ENCODE data around the gene ZNF362.
"Not testable (repeated sequence)": the region's sequence is repeated elsewhere in the genome, so short reads cannot be mapped to it uniquely, and the experiment has no call there.

Gene ZNF362, protein sequence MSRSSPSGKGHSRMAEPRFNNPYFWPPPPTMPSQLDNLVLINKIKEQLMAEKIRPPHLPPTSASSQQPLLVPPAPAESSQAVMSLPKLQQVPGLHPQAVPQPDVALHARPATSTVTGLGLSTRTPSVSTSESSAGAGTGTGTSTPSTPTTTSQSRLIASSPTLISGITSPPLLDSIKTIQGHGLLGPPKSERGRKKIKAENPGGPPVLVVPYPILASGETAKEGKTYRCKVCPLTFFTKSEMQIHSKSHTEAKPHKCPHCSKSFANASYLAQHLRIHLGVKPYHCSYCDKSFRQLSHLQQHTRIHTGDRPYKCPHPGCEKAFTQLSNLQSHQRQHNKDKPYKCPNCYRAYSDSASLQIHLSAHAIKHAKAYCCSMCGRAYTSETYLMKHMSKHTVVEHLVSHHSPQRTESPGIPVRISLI

DNA sequence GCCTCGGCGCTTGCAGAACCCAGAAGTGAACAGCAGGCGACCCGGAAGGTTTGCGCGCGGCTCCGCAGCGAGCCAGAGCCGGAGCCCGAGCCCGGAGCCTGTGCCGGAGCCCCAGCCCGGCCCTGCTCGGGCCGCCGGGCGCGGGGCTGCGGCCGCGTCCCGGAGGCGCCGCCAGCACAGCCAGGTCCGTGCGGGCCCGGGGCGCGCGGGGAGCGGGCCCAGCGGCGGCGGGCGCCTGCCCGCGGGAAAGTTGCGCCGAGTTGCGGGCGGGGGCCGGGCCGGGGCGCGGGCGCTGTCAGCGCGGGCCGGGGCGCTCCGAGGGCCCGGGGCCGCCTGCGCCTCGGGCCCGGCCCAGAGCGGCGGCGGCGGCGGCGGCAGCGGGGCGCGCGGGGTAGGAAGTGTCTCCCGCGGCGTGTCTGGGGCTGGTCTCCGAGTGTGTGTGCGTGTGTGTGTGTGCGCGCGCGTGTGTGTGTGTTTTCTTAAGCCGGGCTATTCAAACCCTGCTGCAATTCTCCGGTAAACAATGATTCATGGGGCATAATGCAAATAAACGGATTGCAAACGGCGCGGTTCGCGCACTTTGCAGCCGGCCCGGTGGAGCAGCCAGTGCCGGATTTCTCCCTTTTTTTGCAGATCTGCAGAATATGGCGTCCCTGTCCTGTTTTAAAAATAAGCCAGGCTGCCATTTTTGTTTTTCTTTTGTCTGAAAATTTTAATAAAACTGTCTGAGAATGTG, at the start of gene ZNF362:
ZNF362 (plus strand) TSS at position 22 of the 736 bp plus-strand sequence. CDS start 14,083 bp downstream, outside the sequence.
- peak; percentile 69 for DNase-seq

DNA sequence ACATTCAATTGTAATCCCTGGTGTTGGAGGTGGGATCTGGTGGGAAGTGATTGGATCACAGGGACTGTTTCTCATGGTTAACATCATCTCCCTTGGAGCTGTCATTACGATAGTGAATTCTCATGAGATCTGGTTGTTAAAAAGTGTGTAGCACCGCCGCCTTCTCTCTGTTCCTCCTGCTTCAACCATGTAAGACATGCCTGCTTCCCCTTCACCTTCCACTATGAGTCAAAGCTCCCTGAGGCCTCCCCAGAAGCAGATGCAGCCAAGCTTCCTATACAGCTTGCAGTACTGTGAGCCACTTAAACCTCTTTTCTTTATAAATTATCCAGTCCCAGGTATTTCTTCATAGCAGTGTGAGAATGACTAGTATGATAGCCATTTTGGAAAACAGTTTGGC, 44.3 kb upstream of the ZNF362 start:
- no peak for DNase-seq

DNA sequence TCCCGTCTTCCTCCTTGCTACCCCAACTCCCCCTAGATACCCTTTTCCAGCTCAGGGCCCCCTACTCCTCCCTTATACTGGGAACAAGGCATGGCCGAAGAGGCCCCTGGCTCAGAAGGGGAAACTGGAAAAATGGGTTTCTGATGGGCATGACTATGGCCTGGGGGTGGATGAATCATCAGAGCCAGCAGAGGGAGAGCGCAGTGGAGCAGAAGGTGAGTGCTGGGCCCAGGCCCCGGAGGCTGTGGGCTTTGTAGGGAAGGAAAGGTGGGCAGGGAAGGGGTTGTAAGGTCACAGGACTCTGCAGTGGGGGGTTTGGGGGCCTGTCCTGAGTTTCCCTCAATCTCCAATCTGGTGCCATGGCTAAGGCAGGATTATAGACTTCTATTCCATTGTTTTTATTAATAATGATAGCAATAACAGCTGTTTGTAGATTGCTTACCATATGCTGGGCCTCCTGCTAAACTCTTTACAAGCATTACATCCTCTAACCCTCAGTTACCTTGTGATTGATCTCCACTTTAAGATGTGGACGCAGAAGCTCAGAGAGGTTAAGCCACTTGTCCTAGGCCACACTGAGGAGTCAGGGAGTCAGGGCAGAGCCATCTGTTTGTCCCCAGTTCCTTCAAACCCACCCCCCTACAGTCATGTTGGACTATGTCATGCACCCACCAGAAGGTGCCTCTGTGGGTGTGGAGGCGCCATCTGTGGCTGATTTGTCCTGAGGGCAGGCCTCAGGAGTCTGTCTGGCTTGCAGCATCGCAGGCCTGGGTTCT, 36.2 kb upstream of the ZNF362 start:
- no peak for DNase-seq

DNA sequence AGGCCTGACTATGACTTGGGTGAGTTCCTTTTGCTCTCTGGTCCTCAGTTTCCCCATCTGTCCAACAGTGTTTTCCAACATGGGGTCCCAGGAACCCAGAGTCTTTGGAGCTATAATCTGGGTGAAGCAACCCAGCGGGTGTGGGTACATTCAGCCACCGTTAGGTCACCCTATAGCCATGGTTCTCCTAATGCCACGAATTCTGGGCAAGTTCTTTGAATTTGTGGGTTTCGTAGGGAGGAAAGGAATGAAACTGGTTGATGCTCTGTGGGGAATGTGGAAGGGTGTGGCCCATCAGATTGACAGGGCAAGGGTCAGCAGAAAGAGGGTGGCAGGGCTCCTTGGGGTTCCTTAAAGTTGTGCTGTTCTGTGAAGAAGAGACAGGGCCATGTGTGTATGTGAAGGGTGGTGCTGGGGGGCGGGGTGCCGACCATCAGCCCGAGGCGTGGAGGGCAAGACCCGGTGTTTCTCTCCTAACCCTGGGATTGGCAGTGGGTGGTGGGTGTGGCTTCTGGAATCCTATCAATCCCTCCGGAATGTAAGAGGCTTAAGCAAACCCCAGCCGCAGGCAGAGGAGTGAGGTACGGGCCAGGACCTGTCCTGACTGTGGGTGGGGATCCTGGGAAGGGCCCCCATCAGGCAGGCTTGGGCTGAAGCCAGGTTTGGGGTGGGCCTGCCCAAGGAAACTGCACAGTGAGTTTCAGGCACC, 35.5 kb upstream of the ZNF362 start:
- no peak for DNase-seq

DNA sequence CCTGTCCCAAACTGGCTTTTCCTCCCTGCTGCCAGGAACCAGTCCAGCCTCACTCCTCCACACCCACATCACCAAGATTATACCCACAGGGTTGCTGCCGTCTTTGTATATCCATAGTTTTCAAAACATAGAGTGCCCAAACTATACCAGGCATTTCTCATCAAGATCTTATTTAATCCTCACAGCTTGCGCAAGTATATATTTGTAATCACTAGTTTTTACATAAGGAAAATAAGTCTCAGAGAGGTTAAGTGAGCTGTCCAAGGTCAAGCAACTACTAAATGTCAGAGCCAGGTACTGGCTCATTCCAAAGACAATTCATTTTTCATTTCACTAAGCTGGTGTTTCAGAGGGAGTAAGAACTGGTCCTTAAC, 34.9 kb upstream of the ZNF362 start:
- DNase-seq = no peak

DNA sequence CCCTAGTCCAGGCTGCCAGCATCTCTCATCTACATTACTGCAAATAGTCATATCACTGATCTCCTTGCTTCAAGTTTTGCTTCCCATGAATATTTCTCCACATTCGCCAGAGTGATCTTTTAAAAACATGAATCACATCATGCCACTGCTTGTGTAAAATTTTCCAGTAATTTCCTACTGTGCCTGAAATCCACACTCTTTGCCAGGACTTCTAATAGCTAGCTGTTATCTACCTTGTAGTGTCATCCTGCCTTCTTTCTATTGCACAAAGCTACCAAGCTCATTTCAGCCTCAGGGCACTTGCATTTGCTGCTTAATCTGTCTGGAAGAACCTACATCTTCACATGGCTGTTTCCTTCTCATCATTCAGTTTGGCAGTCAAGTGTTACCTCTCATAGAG, 33.9 kb upstream of the ZNF362 start:
- DNase-seq = no peak

DNA sequence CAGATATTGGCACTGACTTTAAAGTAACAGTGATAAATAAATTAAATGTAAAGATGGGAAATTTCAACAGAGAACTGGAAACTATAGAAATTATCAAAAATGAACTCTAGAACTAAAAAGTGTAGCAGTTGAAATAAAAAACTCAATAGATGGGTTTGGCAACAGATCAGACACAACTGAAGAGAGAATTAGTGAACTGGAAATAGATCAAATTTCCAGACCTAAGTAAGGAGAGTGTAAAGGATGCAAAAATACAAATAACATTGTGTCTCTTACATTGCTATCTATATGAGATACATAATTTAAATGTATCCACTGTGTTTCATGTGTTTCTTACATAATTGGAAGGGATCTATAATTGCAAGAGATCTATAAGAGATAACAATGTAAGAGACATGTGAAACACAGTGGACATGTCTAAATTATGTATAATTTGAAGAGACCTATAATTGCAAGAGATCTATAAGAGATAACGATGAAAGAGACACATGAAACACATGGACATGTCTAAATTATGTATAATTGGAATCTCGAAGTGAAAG, 32.1 kb upstream of the ZNF362 start:
- DNase-seq = no peak

DNA sequence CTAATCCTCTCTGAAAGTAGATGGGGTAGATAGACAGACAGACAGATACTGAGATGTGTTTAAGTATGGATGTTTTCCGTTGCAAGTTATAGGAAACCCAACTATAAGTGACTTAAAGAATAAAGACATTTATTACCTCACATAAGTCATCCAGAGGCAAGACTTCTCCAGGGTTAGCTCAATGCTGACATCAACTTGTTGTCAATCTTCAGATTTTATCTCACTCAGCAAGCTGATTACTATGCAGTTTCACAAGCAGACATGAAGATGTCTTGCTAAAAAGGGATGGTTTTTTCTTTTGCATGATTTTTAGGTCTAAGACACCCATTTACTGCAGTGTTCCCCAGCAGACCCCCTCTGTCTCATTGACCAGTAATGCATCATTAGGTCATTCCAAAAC, 30.7 kb upstream of the ZNF362 start:
- DNase-seq = no peak

DNA sequence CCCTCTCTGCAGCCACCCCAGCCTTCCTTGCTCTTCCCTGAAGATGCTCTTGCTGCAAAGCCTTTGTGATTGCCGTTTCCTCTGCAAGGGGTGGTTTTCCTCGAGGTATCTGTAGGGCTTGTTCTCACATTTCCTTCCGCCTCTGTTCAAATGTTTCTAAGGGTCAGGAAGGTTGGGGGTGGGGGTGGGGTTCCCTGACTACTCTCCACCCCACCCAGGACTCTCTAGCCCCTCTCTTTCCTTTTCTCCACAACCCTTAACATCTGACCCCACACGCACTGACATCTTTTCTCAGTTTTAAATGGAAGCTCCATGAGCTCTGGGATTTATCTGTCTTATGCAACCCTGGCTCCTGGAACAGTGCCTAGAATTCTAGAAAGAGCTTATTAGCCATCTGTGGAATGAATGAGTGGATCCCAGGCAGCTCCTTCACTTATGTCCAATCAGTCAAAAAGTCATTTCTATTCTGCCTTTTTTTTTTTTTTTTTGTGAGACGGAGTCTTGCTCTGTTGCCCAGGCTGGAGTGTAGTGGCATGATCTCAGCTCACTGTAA, 27.3 kb upstream of the ZNF362 start:
- DNase-seq = no peak

DNA sequence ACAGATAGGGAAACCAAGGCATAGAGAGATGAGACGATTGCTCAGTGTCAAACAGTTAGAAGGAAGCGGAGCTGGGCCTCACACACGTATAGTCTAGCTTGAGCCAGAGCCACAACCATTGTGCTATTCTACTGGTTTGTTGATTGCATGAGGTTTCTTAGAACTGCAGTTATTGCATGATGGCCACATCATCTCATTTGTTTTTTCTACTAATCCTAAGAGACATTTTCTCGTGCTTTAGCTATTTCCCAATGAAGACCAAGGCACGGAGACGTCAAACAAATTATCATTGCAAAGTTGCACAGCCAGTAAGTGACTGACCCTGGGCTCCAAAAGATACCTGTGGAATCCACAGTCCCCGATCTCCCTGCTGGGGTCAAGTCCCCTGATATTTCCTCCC, 25.1 kb upstream of the ZNF362 start:
- no peak for DNase-seq

DNA sequence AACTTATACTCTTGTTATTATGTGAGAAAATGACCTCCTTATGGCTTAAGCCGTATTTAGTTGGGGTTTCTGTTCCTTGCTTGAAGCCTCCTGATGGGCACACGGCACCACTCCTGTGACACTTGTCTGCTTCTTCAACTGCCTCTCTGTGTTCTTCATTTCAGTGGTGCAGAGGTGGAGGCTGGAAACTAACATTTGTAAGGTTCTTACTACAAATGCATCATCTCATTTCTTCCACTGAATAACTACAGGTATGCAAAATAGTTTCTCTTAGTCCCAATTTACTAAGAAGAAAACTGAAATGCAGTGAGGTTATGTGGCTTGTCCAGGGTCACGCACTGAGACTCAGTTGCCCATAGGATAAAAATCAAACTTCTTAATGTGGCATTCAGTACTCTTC, 23.6 kb upstream of the ZNF362 start:
- no peak for DNase-seq

DNA sequence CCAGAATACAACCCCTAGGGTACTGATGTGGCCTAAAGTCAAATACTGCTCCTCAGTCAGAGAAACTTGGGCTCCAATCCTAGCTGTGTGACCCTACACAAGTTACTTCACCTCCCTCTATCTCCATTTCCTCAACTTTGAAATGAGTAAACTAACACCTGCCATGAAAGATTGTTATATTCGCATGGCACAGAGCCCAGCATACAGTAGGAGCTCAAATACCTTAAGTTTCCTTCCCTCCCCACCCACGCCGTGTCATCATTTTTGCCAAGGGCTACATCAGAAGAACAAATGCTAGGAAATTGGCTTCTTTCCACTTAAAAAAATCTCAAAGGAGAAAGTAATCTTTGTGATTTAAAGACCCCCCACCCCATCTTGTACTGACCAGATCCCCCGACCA, 22.2 kb upstream of the ZNF362 start:
- DNase-seq = no peak

DNA sequence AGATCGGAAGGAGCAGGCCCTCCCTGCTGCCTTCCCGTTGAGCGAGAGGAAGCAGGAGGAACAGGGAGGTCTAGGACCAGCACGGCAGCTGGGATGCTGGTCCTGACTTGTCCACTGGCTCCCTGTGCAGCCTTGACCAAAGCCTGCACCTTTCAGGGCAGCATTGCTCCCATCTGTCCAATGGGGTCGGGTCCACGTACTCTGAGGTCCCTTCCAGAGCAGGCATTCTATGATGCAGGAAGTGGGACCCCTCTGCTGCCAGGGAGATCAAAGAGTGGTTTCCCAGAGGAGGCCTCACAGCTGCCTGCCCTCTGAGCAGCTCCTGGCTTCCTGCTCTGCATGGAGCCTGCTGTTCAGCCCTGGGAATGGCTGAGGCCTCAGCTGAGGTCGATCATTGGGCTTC, 21.7 kb upstream of the ZNF362 start:
- DNase-seq = no peak

DNA sequence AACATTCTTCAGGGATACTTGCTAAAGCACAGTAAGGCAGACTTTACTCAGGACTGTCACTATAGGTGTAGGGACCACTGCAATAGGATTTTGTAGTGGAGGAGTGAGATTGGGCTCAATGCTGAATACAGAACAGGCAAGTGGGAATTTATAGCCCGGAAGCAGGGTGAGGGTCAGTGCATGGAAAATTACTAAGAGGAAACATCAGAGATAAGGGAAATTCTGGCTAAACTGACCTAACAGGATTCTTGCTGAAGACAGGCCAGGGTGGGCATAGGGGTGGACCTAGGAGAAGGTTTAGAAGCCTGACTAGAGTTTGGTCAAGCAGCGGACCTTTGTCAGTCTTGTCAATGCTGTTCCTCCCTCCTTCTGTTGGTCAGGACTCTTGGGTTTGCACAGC, 20.8 kb upstream of the ZNF362 start:
- DNase-seq = no peak

DNA sequence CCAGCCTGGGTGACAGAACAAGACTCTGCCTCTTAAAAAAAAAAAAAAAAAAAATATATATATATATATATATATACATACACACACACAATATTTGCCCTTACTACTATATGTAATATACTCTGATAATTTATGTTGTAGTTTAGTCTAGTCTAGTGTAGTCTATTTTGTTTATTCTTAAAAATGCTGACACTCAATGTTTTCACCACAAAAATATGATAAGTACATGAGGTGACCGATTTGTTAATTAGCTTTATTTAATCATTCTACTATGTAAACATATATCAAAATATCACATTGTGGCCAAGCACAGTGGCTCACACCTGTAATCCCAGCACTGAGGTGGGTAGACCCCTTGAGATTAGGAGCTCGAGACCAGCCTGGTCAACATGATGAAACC, 19.8 kb upstream of the ZNF362 start:
- no peak for DNase-seq

DNA sequence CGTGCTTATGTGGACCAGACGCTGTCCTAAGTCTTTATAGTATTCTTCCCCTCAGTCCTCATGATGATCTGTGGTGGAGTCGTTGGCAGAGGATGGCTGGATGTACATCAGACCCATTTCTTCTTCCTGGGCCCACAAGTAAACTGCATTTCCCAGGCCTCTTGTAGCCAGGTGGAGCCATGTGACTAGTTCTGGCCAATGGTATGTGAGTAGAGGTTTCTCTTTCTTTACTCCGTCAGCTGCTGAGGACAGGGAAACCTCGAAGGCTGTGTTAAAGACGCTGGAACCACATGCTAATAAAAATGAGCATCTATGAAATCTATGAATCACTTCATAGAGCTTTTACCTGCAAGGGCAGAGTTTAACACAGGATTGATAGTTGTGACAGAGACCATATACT, 18.7 kb upstream of the ZNF362 start:
- DNase-seq = peak; percentile 23

DNA sequence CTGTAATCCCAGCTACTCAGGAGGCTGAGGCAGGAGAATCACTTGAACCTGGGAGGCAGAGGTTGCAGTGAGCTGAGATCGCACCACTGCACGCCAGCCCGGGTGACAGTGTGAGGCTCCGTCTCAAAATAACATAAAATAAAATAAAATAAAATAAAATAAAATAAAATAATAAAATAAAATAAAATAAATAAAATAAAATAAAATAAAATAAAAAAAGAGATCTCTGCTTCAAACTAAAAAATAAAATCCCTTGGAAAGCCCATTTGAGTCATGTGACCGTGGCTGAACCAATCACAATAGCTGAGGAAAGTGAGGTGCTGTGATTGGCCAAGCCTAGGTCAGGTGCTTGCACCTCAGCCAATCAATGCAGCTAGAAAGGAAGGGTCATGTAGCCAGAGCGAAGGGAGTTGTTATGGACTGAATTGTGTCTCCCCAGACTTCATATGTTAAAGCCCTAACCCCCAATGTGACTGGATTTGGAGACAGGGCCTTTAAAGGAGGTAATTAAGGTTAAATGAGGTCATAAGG, 18.0 kb upstream of the ZNF362 start:
- not testable (repeated sequence) for DNase-seq

DNA sequence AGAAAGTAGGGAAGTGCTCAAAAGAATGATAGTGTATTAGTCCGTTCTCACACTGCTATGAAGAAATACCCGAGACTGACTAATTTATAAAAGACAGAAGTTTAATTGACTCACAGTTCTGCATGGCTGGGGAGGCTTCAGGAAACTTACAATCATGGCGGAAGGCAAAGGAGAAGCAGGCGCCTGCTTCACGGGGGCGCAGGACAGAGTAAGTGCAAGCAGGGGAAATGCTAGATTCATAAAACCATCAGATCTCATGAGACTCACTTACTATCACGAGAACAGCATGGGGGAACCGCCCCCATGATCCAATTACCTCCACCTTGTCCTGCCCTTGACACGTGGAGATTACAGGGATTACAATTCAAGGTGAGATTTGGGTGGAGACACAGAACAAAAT, 16.9 kb upstream of the ZNF362 start:
- not testable (repeated sequence) for DNase-seq

DNA sequence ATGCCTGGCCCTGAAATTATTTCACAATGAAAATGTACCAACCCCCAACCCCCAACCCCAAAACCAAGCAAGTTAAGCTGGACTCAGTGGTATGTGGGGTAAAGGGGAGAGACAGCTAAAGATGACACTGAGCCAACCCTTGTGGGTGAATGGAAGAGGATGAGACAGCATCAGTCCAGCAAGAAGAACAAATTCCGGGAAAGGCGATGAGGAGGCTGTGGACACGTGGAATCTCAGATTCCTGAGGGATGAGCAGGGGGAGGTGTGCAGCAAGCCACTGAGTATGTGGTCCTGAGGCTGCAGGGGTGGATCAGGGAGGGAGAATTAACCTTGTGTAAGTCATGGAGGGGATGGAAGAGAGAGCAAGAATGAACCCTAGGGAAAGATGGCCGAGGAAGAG, 14.4 kb upstream of the ZNF362 start:
- no peak for DNase-seq

DNA sequence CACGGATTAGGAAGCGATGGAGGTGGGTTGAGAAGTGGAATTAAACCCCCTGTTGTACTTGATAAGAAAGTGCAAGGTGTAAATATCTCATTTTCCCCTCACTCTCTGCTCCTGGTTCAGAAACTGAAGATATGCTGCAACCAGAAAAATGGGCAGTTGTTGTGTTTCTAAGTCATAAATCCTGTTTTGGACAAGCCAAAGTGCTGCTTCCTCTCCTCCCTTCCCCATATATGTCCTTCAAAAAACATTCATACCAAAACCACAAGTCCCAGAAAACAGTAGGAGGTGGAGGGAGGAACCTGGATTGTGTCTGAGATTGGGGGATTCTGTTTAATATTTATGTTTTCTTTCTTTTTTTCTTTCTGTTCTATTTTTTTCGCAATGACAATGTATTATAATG, 13.6 kb upstream of the ZNF362 start:
- DNase-seq = no peak

DNA sequence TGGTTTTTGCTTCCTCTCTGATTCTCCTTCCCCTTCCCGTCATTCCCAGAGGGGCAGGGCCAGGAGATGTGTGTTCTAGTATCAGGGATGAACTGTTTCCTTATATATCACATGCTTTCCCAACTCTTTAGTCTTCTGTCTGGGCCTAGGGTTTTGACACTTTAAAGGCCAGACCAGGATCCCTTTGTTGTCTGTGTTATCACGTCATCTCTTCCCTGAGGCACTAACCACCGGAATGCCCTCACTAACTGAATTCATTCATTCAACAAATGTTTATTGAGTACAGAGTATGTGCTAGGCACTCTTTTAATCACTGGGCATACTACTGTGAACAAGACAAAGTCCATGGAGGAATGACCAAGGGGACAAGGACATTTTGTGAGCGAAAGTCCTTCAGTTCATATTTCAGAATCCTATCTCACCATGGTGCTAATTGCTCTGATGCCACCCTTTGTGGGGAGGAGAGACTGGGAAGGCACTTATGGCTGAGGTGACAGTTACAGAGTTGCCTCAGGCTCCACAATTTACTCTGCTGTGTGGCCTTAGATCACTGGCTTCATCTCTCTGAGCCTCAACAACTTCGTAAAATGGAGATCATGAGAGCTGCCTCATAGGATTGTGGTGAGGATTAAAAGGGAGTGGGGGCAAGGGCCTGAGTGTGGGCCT, 12.0 kb upstream of the ZNF362 start:
- no peak for DNase-seq

DNA sequence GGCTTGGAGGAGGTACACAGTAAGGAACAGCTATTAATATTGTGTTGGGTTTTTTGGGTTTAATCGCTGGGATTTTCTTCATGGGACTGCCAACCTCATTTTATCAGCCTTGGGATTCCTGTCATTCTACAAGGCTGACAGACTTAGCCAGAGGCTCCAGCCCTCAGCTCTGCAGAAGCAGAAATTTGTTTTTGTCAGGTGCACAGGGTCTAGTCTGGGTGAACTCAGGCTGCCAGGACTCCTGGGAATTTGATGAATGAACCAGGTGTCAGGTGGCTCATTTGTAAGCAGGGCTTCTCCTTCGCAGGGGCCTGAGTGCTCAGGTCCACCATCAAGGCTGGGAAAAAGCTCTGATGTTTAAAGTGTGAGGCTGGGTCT, 11.5 kb upstream of the ZNF362 start:
- no peak for DNase-seq
